HepG2 (cell line): ENCODE results near the gene SEC63. TPM values are rescaled to one million over a fixed set of nuclear protein-coding genes. Genes with fewer than 3 reads are reported as not detected.

ENCODE experiments used
- ATAC-seq: fragments of 200-7000 bp; cut with Tn5 transposase; 3 replicates; pipeline ENCODE4 v1.9.1; 2020; ENCODE audit warnings: mild to moderate bottlenecking, moderate library complexity
- BruUV-seq: library from RNA; stranded (reverse); fragments of 400-500 nt; replicated peaks from 2 replicates; lab custom pipeline; 2021; lab: Mats Ljungman, UMichigan
- CTCF ChIA-PET: fragments of 300-600 bp; formaldehyde crosslinking; extraction: SDS; loops from one replicate; lab custom pipeline; 2021; ENCODE audit warnings: low total read pairs, inconsistent platforms, low intra/inter-chr PET ratio; lab: Yijun Ruan, JAX
- POLR2A ChIA-PET: fragments of 350-600 bp; sonication (Branson Sonifier 250); formaldehyde crosslinking; loops from one replicate; lab custom pipeline; 2020; ENCODE audit warnings: antibody characterized with exemption, inconsistent platforms; lab: Yijun Ruan, JAX
- DNase-seq: peaks from one replicate; pipeline ENCODE4 v3.0.0-alpha.2; 2015; ENCODE audit warnings: low spot score
- FAIRE-seq: peaks from 3 replicates; lab custom pipeline; 2011; peaks lifted over from hg19 to GRCh38; lab: Jason Lieb, UNC
- H2AFZ ChIP-seq: one replicate; pipeline ENCODE4 v1.6.1; 2011; ENCODE audit warnings: low read length, inconsistent platforms
- H3K27ac ChIP-seq: fragments of 300-600 bp; 3 replicates; pipeline ENCODE4 v1.8.0; 2011; ENCODE audit warnings: mixed run types, mild to moderate bottlenecking, mixed read lengths, low read length, inconsistent platforms; ENCODE audit not compliant: insufficient read depth; ENCODE audit errors: extremely low read length
- H3K27me3 ChIP-seq, 2 experiments: fragments of 200-600 bp in 1 of 2; 2 replicates in 1 of 2; 3 replicates in 1 of 2; pipeline versions ENCODE4 v1.6.0 to v1.8.0; 2011; ENCODE audit warnings: low read length in 2 of 2, mild to moderate bottlenecking in 2 of 2, moderate library complexity in 2 of 2, inconsistent platforms in 1 of 2; ENCODE audit not compliant: insufficient read depth in 2 of 2, control insufficient read depth in 1 of 2
- H3K36me3 ChIP-seq, 2 experiments: fragments of 200-600 bp in 1 of 2; replicated peaks in 1 of 2; 2 replicates in 1 of 2; 3 replicates in 1 of 2; pipeline versions ENCODE4 v1.5.1 to v1.8.0; 2011; ENCODE audit warnings: low read length in 2 of 2, inconsistent platforms in 1 of 2; ENCODE audit not compliant: insufficient read depth in 2 of 2, control insufficient read depth in 1 of 2
- H3K4me1 ChIP-seq: 2 replicates; pipeline ENCODE4 v1.5.1; 2012; ENCODE audit warnings: low read length, inconsistent platforms; ENCODE audit not compliant: insufficient read depth
- H3K4me2 ChIP-seq: 2 replicates; pipeline ENCODE4 v1.6.0; 2011; ENCODE audit warnings: low read depth, low read length, inconsistent platforms
- H3K4me3 ChIP-seq, 3 experiments: fragments of 200-600 bp in 1 of 3; sonication (generic), shearing (Covaris generic) in 1 of 3; replicated peaks in 1 of 3; 2 replicates each; pipeline ENCODE4 v1.5.1; 2011 to 2016; ENCODE audit warnings: low read length in 3 of 3, inconsistent platforms in 2 of 3, low read depth in 2 of 3, mild to moderate bottlenecking in 2 of 3, control low read depth in 1 of 3, mixed read lengths in 1 of 3; ENCODE audit not compliant: insufficient read depth in 1 of 3
- H3K79me2 ChIP-seq: one replicate; pipeline ENCODE4 v1.6.1; 2011; ENCODE audit warnings: low read length, inconsistent platforms; ENCODE audit not compliant: insufficient read depth
- H3K9ac ChIP-seq: 2 replicates; pipeline ENCODE4 v1.6.0; 2011; ENCODE audit warnings: mild to moderate bottlenecking, low read depth, low read length, inconsistent platforms; ENCODE audit not compliant: insufficient read depth
- H3K9me3 ChIP-seq: 2 replicates; pipeline ENCODE4 v1.5.1; 2012; ENCODE audit warnings: mild to moderate bottlenecking, low read length
- H4K20me1 ChIP-seq: 2 replicates; pipeline ENCODE4 v1.6.0; 2011; ENCODE audit warnings: inconsistent platforms, mild to moderate bottlenecking, low read length, moderate library complexity; ENCODE audit not compliant: insufficient read depth
- DR1 ChIP-seq: sonication (generic); formaldehyde crosslinking; IDR thresholded peaks from 2 replicates; pipeline ENCODE4 v1.8.0; 2021; ENCODE audit warnings: mild to moderate bottlenecking, missing genetic modification reagents, inconsistent platforms
- HDAC2 ChIP-seq: sonication (generic); formaldehyde crosslinking; IDR thresholded peaks from 2 replicates; pipeline ENCODE4 v1.4.0; 2020; ENCODE audit warnings: missing genetic modification reagents
- NR2F6 ChIP-seq, 2 experiments: IDR thresholded peaks; 2 replicates each; pipeline ENCODE4 v1.6.1; 2016; ENCODE audit warnings: antibody characterized with exemption in 1 of 2, mild to moderate bottlenecking in 1 of 2
- NRL ChIP-seq: sonication (generic); formaldehyde crosslinking; IDR thresholded peaks from 2 replicates; pipeline ENCODE4 v1.5.0; 2020; ENCODE audit warnings: missing genetic modification reagents, mild to moderate bottlenecking, moderate library complexity, borderline replicate concordance
- SP2 ChIP-seq: sonication (generic); formaldehyde crosslinking; IDR thresholded peaks from 2 replicates; pipeline ENCODE4 v1.5.1; 2020; ENCODE audit warnings: mild to moderate bottlenecking, missing genetic modification reagents
- SRY ChIP-seq: sonication (generic); formaldehyde crosslinking; IDR thresholded peaks from 2 replicates; pipeline ENCODE4 v1.8.0; 2022; ENCODE audit warnings: mild to moderate bottlenecking, missing genetic modification reagents
- XBP1 ChIP-seq: sonication (generic); formaldehyde crosslinking; IDR thresholded peaks from 2 replicates; pipeline ENCODE4 v1.5.0; 2020; ENCODE audit warnings: missing genetic modification reagents
- ZBTB7A ChIP-seq: sonication (generic); formaldehyde crosslinking; IDR thresholded peaks from 2 replicates; pipeline ENCODE4 v1.8.0; 2022; ENCODE audit warnings: mild to moderate bottlenecking, missing genetic modification reagents
- ZNF230 ChIP-seq: sonication (generic); formaldehyde crosslinking; IDR thresholded peaks from 2 replicates; pipeline ENCODE4 v1.4.0; 2020; ENCODE audit warnings: mild to moderate bottlenecking, missing genetic modification reagents
- ZNF292 ChIP-seq: sonication (generic); formaldehyde crosslinking; IDR thresholded peaks from 2 replicates; pipeline ENCODE4 v1.8.1; 2022; ENCODE audit warnings: mild to moderate bottlenecking, low read depth, missing genetic modification reagents, borderline replicate concordance
- ZNF331 ChIP-seq: sonication (generic); formaldehyde crosslinking; IDR thresholded peaks from 2 replicates; pipeline ENCODE4 v1.4.0; 2020; ENCODE audit warnings: missing genetic modification reagents
- ZNF446 ChIP-seq: sonication (generic); formaldehyde crosslinking; IDR thresholded peaks from 2 replicates; pipeline ENCODE4 v1.5.0; 2020; ENCODE audit warnings: mild to moderate bottlenecking, missing genetic modification reagents
- ZNF460 ChIP-seq: sonication (generic); formaldehyde crosslinking; IDR thresholded peaks from 2 replicates; pipeline ENCODE4 v1.5.1; 2020; ENCODE audit warnings: missing genetic modification reagents, mild to moderate bottlenecking, borderline replicate concordance
- ZNF546 ChIP-seq: sonication (generic); formaldehyde crosslinking; conservative IDR thresholded peaks from 2 replicates; pipeline ENCODE4 v1.8.1; 2023; ENCODE audit warnings: mild to moderate bottlenecking, missing genetic modification reagents
- ZNF75D ChIP-seq: sonication (generic); formaldehyde crosslinking; IDR thresholded peaks from 2 replicates; pipeline ENCODE4 v1.8.1; 2023; ENCODE audit warnings: missing genetic modification reagents, mild to moderate bottlenecking, borderline replicate concordance
- ZNF768 ChIP-seq: sonication (generic); formaldehyde crosslinking; IDR thresholded peaks from 2 replicates; pipeline ENCODE4 v1.4.0; 2020; ENCODE audit warnings: missing genetic modification reagents
- ZNF878 ChIP-seq: sonication (generic); formaldehyde crosslinking; IDR thresholded peaks from 2 replicates; pipeline ENCODE4 v1.8.1; 2023; ENCODE audit warnings: mild to moderate bottlenecking, missing genetic modification reagents, moderate library complexity
- WGBS: methylation state at CpG from one replicate; pipeline ENCODE4 v1.1.6; 2017; ENCODE audit warnings: low lambda C conversion rate; 5-methylcytosine and 5-hydroxymethylcytosine counted together
- in situ Hi-C: cut with HindIII; loops from 2 replicates; pipeline ENCODE4 v1.10.0; 2017; ENCODE audit warnings: low pct_unique_long_range_greater_than_20kb; ENCODE audit not compliant: extremely low pct_ligation_motif_present
- intact Hi-C: fragments of 100-400 bp; cut with micrococcal nuclease; formaldehyde crosslinking; loops from one replicate; pipeline ENCODE4 v1.10.0; 2022; ENCODE audit not compliant: unreplicated experiment
- polyA plus RNA-seq, 8 experiments: library from polyadenylated mRNA; depleted of rRNA in 3 of 8; stranded (reverse) in 7 of 8; unstranded in 1 of 8; fragments of >200 nt; fragmentation: Illumina TruSeq in 4 of 8; extraction: Trizol in 4 of 8; gene quantifications; 2 replicates each; pipeline versions ENCODE4 v1.2.1 to v1.2.3, GENCODE V29; 2011 to 2016; ENCODE audit warnings: low read depth in 4 of 8, missing spikeins in 1 of 8, mixed read lengths in 1 of 8; ENCODE audit not compliant: insufficient read depth in 1 of 8
- total RNA-seq, 5 experiments: library from RNA; depleted of rRNA; stranded (reverse); fragments of >200 nt; fragmentation: Illumina TruSeq; extraction: Trizol; gene quantifications; 2 replicates each; pipeline ENCODE4 v1.2.3, GENCODE V29; 2016; ENCODE audit warnings: low read depth in 1 of 5
- TF ChIP-seq, protein P1 (sequence below): sonication (generic); formaldehyde crosslinking; IDR thresholded peaks from 2 replicates; pipeline ENCODE4 v1.8.1; 2023; ENCODE audit warnings: missing genetic modification reagents, inconsistent platforms, borderline replicate concordance

The SEC63 gene
- total and polyA plus RNA-seq, 2 of the 13 experiments (the other 11 are each of a cell fraction or from before 2014, with no cell fraction given): 20.2 to 45.9 TPM

- no peak for FAIRE-seq
- in situ Hi-C loops (no loop called here), intact Hi-C loops (no loop called here)
- no peaks in the 10 kb centered on the region for H3K79me2 ChIP-seq
- BruUV-seq: no TSS peak
- H3K9ac ChIP-seq: no peak overlapping the region
- POLR2A ChIA-PET: no interaction called here
- H3K27me3 ChIP-seq: no peaks in the 10 kb centered on the region
- H3K4me2 ChIP-seq: no peak overlapping the region
- H3K27ac ChIP-seq: no peak overlapping the region
- ATAC-seq: no peak
- H3K36me3 ChIP-seq: peaks cover 3 to 50% of the 10 kb centered on the region in 2 experiments; a peak in 4 of 5 replicates
- WGBS: 96% methylated on average over 2 of the region's 2 CpGs
- CTCF ChIA-PET: no interaction called here
- H3K4me3 ChIP-seq: no peak overlapping the region
- H2AFZ ChIP-seq: no peak overlapping the region
- H3K4me1 ChIP-seq: no peaks in the 10 kb centered on the region
- H3K9me3 ChIP-seq: no peaks in the 10 kb centered on the region
- DNase-seq: no peak
- no peak for TF ChIP-seq DR1 (CRISPR knock-in tag)
- no peak for TF ChIP-seq NRL (CRISPR knock-in tag)
- TF ChIP-seq ZNF768 (CRISPR knock-in tag): no peak
- no peak for TF ChIP-seq ZNF878 (CRISPR knock-in tag)
- TF ChIP-seq SRY (CRISPR knock-in tag): no peak
- no peak for TF ChIP-seq ZNF331 (CRISPR knock-in tag)
- TF ChIP-seq ZNF75D: no peak
- TF ChIP-seq SP2: no peak
- no peak for TF ChIP-seq ZNF460 (CRISPR knock-in tag)
- TF ChIP-seq ZBTB7A: no peak
- TF ChIP-seq NR2F6 (IDR thresholded peaks at IDR 0.05): no peak
- TF ChIP-seq NR2F6 (CRISPR knock-in tag; IDR thresholded peaks at IDR 0.05): no peak
- TF ChIP-seq, protein P1, sequence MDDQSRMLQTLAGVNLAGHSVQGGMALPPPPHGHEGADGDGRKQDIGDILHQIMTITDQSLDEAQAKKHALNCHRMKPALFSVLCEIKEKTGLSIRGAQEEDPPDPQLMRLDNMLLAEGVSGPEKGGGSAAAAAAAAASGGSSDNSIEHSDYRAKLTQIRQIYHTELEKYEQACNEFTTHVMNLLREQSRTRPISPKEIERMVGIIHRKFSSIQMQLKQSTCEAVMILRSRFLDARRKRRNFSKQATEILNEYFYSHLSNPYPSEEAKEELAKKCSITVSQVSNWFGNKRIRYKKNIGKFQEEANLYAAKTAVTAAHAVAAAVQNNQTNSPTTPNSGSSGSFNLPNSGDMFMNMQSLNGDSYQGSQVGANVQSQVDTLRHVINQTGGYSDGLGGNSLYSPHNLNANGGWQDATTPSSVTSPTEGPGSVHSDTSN (CRISPR knock-in tag): no peak
- no peak for TF ChIP-seq ZNF546
- TF ChIP-seq XBP1 (CRISPR knock-in tag): no peak
- TF ChIP-seq HDAC2 (CRISPR knock-in tag): no peak
- no peak for TF ChIP-seq ZNF292 (CRISPR knock-in tag)
- TF ChIP-seq ZNF446 (CRISPR knock-in tag): no peak
- no peak for TF ChIP-seq ZNF230 (CRISPR knock-in tag)
- H4K20me1 ChIP-seq: no peaks in the 10 kb centered on the region
Observed at GRCh38 chr6:107871976-107872375, 86.0 kb downstream of the SEC63 start.
